Stimulated activated CD8-positive, alpha-beta memory T cell treated with anti-CD3 and anti-CD28 coated beads, Interleukin-7, amount 100 ng/mL, for 4 hours (primary cell): ENCODE results near the gene PCLO.

Experiments used
- DNase-seq, 2 donors: peaks; one replicate each; pipeline ENCODE4 v3.0.0-alpha.2; 2020; ENCODE audit warnings: low read depth in 2 of 2

The PCLO gene, protein sequence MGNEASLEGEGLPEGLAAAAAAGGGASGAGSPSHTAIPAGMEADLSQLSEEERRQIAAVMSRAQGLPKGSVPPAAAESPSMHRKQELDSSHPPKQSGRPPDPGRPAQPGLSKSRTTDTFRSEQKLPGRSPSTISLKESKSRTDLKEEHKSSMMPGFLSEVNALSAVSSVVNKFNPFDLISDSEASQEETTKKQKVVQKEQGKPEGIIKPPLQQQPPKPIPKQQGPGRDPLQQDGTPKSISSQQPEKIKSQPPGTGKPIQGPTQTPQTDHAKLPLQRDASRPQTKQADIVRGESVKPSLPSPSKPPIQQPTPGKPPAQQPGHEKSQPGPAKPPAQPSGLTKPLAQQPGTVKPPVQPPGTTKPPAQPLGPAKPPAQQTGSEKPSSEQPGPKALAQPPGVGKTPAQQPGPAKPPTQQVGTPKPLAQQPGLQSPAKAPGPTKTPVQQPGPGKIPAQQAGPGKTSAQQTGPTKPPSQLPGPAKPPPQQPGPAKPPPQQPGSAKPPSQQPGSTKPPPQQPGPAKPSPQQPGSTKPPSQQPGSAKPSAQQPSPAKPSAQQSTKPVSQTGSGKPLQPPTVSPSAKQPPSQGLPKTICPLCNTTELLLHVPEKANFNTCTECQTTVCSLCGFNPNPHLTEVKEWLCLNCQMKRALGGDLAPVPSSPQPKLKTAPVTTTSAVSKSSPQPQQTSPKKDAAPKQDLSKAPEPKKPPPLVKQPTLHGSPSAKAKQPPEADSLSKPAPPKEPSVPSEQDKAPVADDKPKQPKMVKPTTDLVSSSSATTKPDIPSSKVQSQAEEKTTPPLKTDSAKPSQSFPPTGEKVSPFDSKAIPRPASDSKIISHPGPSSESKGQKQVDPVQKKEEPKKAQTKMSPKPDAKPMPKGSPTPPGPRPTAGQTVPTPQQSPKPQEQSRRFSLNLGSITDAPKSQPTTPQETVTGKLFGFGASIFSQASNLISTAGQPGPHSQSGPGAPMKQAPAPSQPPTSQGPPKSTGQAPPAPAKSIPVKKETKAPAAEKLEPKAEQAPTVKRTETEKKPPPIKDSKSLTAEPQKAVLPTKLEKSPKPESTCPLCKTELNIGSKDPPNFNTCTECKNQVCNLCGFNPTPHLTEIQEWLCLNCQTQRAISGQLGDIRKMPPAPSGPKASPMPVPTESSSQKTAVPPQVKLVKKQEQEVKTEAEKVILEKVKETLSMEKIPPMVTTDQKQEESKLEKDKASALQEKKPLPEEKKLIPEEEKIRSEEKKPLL (N-terminal part only)

DNA sequence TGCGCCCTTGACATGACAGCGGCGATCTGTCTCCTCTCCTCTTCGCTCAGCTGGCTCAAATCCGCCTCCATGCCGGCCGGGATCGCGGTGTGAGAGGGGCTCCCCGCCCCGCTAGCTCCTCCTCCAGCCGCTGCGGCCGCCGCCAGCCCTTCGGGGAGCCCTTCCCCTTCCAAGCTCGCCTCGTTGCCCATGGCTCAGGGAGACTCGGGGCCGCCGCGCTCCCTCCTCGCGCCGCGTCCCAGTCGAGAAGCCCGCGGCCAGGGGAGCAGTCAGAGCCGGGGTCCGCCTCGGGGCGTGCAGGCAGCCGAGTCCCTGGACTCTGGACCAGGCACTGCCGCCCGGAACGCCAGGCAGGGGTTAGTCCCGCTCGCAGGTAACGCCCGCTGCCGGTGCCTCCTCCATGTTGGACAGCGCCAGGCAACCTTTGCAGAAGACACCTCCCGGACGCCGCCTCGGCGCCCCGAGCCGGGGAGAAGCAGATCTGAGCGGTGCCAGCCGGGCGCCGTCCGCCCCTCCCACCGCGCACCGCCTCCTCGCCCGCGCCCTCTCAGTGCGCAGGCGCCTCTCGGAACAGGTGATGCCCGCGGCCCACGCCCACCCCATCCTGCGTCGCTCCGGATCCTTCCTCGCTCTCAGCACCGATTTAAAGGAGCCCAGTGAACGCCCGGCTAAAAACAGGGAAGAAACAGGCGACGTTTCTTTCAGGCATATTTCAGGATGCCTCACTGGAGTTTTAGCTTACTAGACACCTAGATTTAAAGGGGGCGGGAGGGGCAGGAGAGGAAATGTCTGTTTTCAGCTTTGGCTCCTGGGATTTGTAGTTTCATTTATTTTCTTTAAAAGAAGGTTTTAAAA, at the start of gene PCLO:
Gene PCLO, minus strand, starts transcription at position 483 of the 855 bp plus-strand sequence. Its CDS starts 292 bp downstream, at position 191.
- peak; percentile 1 to 21 for DNase-seq

DNA sequence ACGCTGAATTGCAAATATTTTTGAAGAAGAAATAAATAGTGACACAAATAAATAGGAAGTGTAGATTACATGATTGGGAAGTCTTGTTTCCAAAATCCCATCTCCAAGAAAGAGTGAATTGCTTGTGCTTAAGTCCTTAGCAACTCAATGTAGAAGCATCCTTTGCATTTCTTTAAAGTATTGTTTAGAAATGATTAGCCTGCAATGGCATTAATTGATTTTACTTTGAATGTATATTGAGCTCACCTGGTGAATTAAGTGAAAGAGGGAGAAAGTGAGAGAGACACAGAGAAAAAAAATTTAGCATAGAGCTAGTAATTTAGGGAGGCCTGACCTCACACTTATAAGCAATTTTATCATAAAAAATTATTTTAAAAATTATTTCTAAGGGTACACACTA, 49.0 kb upstream of the PCLO start:
- no peak for DNase-seq

DNA sequence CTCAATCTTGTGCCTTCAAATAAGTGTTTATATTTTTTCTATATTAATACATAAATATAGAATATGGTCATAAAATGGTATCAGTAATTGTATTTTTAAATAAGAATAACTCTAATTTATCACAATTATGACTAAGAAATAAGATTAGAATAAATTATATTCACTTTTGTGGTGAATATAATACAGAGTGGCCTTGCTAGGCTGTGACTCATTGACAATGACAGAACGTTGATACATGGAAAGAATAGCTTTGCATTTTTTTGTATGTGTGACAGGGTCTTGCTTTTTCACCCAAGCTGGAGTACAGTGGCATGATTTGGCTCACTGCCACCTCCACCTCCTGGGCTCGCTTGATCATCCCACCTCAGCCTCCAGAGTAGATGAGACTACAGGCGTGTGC, 47.8 kb upstream of the PCLO start:
- no peak for DNase-seq

DNA sequence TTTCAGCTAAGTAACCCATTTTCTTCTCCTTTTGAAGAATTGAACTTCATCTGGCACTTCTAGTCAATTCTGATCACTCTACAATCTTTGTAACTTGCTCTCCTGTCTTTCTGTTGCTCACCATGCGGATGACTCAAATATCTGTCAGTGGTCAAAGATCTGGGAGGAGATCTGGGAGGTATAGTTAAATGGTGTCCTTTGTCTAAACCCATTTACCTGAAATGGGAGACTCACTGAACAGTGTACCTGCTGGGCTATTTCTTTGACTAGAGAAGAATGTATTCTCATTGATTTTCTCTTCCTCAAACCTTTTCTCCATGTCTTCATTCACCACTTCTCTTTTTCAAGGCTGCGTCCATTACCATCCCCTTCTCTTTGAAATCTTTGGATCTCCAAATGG, 42.0 kb upstream of the PCLO start:
- DNase-seq = no peak

DNA sequence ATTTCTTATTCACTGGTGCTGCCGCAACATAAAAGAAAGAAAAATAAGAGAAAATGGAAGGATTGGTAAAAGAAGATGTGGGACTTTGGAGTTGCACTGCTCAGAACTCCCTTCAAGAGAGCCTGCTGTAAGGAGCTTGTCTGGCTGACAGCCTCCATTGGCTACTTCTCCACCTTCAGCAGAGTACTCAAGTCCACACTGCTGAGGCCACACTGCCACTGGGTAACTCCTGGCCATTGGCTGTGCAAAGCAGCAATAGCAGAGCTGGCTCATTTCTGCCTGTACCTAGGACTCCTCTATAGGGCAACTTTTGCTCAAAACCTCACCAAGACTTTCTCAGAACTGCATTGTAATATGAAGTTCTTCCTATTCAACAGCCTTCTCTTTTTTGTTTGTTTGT, 38.7 kb upstream of the PCLO start:
- no peak for DNase-seq

DNA sequence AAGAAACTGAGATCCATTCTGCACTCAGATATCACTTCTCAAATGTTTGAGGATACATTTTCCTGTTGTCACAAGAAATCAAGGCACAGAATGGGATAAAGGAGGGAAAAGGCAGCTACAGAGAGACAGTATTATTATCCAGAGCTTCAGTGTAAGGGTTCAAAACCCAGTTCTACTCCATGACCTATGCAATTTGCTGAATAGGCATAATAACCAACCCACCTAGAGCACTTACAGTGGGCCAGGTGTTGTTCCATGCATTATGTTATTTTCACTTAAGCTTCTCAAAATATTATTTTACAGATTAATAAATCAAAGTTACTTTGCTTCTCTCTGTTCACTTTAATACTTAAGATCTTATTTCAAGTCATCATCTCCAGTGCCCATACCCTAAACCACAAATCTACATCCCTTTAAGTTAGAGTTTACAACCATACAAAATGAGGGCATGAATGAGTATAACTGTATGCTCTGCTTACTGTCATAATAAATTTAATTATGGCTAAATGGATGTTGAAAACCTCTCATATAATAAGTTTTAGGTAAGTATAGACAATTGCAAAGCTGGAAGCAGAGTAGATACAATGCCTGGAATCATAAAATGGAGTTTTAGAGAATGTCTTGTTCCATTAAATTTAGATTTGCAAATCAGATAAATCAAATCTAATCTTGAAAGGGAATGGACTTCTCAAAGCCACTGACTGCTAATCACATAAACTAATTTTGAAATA, 28.1 kb upstream of the PCLO start:
- no peak for DNase-seq

DNA sequence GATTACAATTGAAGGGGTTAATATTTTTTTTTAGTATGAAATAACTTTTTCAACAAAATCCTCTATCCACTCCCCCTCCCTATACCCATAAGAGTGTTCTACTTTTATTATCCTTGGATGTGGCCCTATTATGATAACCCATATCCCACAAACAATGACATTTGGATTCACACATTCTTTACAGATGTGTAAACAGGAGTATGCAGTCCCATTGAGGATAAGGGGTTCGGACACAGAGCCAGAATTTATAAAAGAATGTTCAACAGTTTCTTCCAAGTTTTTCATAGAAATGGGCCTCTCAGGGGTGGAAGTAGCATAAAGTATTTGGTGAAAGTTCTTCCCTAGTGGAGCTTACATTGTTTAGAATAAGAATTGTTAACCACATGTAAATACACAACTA, 16.1 kb upstream of the PCLO start:
- no peak for DNase-seq

DNA sequence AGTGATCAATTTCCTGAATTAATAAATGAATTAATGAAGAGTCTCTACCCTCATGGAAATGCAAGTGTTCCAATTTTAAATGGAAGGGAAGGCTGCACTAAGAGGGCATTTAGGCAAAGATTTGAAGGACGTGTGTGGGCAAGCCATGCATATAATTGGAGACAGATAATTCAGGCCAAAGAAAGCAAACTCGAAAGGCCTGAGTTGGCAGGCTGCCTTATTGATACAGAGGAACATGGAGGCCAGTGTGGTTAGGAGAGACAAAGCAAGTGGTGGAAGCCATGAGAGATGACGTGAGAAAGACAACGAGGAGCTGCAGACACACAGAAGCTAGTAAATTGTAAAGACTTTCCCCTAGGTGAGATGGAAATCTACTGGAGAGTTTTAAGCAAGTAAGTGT, 15.4 kb upstream of the PCLO start:
- no peak for DNase-seq

DNA sequence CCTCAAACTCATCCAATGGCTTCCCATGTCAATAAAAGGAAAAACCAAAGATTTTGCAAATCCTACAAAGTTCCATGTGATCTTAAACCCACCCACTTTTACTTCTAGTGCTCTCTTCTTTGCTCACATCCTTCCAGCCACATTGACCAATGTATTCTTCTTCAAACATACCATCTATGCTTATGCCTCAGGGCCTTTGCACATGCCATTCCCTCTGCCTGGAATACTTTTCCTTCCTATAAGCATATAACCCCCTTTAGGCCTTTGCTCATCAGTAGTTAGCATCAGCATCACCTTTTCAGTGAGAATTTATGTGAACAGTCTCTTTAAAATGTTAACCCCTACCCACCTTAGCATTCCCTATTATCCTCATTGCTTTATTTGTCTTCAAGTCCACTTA, 11.0 kb upstream of the PCLO start:
- DNase-seq = no peak

DNA sequence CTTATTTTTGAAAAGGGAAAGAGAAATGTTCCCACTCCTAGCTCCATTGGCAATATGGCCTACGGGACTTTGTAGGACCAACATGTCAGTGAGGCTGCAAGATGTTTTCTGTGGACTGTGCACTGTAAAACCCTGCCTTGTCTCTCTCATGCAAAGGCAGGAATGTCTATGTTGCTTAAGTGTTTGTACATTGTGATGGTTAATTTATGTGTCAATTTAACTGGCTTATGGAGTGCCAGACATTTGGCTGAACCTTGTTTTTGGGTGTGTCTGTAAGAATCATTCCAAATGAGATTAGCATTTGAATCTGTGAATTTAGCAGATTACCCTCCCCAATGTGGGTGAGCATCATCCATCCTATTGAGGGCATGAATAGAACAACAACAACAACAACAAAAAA, 4.1 kb upstream of the PCLO start:
- DNase-seq = no peak

DNA sequence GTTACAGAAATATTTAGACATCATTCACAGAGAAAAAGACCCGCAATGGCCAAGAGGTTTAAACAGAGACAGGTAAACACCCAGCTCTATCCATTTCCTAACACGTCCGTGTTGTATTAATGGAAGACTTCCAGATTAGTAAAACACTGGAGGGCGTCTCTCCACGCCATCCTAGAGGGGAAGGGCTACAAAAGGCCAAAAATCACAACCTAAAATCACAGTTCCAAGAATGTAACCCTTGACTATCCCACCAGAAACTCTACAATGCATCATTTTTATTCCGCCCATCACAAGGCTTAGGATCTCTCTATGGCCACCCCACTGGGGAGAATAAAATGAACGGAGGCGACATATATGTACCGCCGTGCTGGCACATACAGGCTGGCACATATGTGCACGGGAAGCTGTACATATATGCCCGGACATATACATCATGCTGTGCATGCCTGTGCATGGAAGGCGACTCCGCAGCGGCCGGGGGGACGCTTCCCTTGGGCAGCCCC, 734 bp downstream of the PCLO start:
- DNase-seq = no peak

DNA sequence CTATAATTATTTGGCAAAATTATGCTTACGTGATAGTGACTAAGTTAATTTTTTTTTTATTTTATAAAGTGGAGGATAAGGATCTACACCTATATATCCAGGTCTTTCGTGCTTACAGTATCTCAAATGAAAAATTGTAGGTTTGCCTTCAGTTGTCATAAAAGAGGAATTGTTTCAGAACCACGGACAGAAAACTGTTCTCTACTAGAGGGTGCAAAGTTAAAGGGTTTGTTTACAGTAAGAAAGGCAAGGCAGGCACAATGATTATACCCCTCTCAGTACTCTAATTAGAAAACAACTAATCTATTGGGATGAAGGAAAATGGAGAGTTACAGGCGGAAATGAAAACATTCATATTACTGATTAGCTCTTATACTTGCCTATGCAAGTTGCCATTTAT, 1.5 kb downstream of the PCLO start:
- DNase-seq = no peak

DNA sequence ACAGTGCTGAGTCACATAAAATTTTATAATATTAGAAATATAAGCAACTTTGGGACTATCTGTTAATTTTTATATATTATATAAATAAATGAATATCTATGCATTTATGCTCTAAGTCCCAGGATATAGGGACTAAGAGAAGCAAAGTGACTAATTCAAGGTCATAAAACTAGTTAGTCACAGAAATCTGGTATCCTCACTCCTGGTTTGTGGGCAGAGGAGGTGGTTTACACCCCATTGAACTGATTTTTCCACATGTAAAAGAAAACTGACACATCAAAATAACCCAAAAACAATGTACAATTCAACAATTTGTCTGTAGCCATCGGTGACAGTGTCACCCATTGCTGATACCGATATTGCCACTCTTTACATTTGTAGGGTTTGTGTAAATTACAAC, 3.0 kb downstream of the PCLO start:
- no peak for DNase-seq

DNA sequence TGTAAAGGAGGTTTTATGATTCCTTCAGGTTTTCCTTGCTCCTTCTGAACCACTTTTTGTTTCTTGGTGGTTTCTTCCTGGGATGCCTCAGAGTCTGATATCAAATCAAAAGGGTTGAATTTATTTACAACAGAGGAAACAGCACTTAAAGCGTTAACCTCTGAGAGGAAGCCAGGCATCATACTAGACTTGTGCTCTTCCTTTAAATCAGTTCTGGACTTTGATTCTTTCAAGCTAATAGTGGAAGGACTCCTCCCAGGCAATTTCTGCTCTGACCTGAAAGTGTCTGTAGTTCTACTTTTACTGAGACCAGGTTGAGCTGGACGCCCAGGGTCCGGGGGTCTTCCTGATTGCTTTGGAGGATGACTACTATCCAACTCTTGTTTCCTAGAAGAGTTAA, 6.7 kb downstream of the PCLO start:
- DNase-seq = no peak

DNA sequence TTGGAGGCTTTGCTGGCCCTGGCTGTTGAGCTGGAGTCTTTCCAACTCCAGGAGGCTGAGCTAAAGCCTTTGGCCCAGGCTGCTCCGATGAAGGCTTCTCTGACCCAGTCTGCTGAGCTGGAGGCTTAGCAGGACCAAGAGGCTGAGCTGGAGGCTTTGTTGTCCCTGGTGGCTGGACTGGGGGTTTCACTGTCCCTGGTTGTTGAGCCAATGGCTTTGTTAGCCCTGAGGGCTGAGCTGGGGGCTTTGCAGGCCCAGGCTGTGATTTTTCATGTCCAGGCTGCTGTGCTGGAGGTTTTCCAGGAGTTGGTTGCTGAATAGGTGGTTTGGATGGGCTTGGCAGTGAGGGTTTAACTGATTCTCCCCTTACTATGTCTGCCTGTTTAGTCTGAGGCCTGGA, 7.3 kb downstream of the PCLO start:
- DNase-seq = no peak

DNA sequence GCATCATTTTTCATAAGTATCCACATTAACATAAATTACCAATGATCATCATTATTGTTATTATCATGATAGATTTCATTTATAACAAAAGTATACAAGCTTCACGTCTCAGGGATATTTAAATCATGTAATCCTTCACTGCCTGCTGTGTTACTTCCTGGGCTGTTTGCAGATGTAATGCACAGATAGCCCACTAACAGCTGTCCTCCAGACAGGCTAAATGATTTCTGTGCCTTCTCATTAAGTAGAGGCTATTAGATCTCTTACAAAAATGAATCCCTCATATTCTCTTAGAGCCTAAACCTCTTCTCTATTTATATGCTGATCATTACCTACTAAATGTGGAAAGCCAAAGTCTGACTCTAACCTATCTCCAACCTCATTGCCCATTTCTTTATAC, 9.3 kb downstream of the PCLO start:
- DNase-seq = no peak

DNA sequence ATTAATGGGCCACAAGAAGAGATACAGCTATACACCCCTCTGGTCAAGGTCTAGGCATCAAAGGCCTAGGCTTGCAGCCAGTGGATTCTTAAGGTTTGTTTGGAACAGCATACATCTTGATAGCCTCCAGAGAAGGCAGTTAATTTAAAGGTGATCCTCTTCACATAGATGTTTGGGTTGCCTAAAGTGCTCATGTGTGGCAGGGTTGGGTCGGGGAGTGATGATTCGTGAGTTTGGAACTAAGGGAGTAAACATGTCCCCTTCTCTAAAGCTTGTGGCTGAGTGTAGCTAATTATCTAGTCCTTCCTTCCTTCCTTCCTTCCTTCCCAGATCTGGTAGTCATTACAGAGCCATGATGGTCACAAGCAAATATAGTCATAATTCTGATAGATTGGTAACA, 12.4 kb downstream of the PCLO start:
- no peak for DNase-seq

DNA sequence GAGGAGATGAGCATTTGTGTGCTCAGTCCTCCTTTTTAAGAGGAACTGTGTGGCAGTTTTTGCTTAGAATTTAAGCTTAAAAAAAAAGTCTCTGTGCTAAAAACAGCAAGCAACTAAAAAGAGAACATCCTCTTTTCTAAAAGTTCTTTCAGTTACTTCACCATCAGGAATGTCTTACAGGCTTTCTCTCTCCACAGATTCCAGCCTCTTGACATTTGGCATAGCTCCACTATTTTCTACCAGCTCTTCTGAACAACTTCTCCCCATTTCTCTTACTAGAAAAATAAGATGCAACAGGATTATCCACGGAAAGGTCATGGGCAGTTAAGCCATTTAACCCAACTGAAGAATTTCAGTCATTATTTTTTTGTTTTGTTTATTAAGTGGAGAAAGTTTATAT, 13.2 kb downstream of the PCLO start:
- DNase-seq = no peak

DNA sequence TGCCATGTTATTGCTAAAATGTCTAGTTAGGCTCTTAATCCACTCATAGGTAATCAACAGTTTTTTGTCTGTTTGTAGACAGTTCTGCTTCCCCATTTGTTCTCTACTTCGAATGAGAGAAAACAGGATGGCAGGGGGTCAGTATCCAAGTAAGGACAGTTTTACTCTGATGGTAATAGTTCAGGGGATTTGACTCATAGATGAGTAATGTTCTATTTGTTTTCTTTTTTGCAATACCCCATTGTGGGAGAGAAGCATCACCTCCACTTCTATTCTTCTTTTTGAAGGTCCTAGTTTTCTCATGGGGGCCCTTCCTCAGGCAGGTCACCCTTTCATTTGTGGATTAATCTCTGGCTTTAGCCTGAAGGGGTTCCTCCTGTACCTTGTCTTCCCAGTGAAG, 13.9 kb downstream of the PCLO start:
- DNase-seq = no peak

DNA sequence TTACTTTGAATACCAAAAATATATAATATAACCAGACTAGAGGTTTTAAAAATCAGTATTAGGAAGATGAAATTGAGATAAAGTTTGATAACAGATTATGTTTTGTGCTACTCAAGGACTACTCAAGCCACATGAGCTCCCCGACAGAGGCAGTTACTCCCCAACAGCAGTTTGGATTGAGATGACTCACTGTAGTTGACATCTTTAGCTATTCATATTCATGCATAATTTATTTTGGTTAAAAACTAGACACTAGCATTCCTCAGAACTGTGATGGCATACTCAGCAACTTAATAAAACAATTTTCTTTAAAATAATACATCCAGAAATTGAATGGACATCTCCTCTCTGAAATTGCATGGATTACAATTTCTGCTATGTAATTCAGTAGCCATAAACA, 19.6 kb downstream of the PCLO start:
- no peak for DNase-seq

DNA sequence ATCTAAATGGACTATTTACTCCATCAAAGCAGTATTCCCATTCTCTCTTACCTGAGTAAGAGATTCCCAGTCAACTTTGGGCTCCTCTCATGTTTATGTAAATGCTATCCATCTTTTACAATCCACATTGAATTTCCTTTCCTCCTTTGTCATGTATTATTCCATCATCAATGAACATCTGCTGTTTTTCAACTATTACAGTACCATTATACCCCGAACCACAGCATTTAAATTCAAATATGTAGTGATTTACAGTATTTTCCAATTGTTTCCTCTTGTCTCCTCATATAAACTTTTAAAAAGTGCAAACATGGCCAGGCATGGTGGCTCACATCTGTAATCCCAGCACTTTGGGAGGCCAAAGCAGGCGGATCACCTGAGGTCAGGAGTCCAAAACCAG, 20.3 kb downstream of the PCLO start:
- no peak for DNase-seq
